ENCODE results near the gene CD44. TPM values are rescaled to one million over a fixed set of nuclear protein-coding genes. Genes with fewer than 3 reads are reported as not detected.

CD44 gene
- polyA plus RNA-seq, 2 of the 4 experiments (the other 2 are of a cell fraction) = 309 to 585 TPM

GRCh38 chr11:35146074-35146521 lies 7.1 kb downstream of the CD44 start:
- POLR2A ChIA-PET = no interaction called here
- H3K4me1 ChIP-seq = peaks cover 86% of the 10 kb centered on the region
- DNase-seq (ENCODE audit: low read depth in 1 of 2, low spot score in 1 of 2) = no peak
- WGBS (ENCODE audit: missing lambda C conversion rate) = 70% methylated on average over 7 of the region's 7 CpGs
- CTCF ChIA-PET = interaction anchor here (0.8 to 1.6 kb wide), 7 partner anchors 11 to 246 kb away, joined by 3 to 7 read pairs (median 3); no protein-coding TSS in a partner anchor
- no peak for FAIRE-seq
- no peak for ATAC-seq
- no peaks in the 10 kb centered on the region for H3K9me3 ChIP-seq
- TF ChIP-seq FOXS1 (CRISPR knock-in tag; IDR thresholded peaks at IDR 0.05) = no peak
- TF ChIP-seq EP300 (IDR thresholded peaks at IDR 0.05) = no peak
- no peak for TF ChIP-seq RCOR1 (IDR thresholded peaks at IDR 0.05; ENCODE audit: low read depth, low read length)
- no peak for TF ChIP-seq ZC3H11A (IDR thresholded peaks at IDR 0.05)
- no peak for TF ChIP-seq MAX (IDR thresholded peaks at IDR 0.05)
- no peak for TF ChIP-seq NR3C1 (IDR thresholded peaks at IDR 0.05)
- TF ChIP-seq ESRRA (IDR thresholded peaks at IDR 0.05; ENCODE audit: borderline replicate concordance, low read length) = no peak
- TF ChIP-seq JUNB (IDR thresholded peaks at IDR 0.05) = no peak
- no peak for TF ChIP-seq KDM1A (IDR thresholded peaks at IDR 0.05; ENCODE audit: low read depth)
- no peak for TF ChIP-seq SMC3 (IDR thresholded peaks at IDR 0.05)
- no peak for TF ChIP-seq ELK1 (IDR thresholded peaks at IDR 0.05; ENCODE audit: low read depth, low read length)
- TF ChIP-seq NFE2L2 (conservative IDR thresholded peaks at IDR 0.05; ENCODE audit: low read length) = no peak
- TF ChIP-seq PBX3 (IDR thresholded peaks at IDR 0.05) = no peak
- TF ChIP-seq POLR2A (IDR thresholded peaks at IDR 0.05; ENCODE audit: low read length) = no peak
- no peak for TF ChIP-seq HOXB5 (CRISPR knock-in tag; IDR thresholded peaks at IDR 0.05)
- TF ChIP-seq EHMT2 (IDR thresholded peaks at IDR 0.05; ENCODE audit: low read depth) = no peak
- TF ChIP-seq EHF (CRISPR knock-in tag; IDR thresholded peaks at IDR 0.05) = no peak
- no peak for TF ChIP-seq BHLHE40 (IDR thresholded peaks at IDR 0.05; ENCODE audit: low read depth, low read length)
- peak overlapping the region; percentile 98 for H3K4me2 ChIP-seq
- no peak overlapping the region for H3K4me3 ChIP-seq
- H3K27ac ChIP-seq = peak overlapping the region; percentile 77 to 85; a peak in 3 of 6 replicates

- Histone ChIP-seq H3K4me2 (peak overlapping the region; percentile 4; the same call in 1 of the 3 replicates), H3K4me3 (no peak overlapping the region), H3K27ac (peak overlapping the region in 1 of 2 experiments; percentile 85; a peak in 3 of 6 replicates), H3K9me3 (no peaks in the 10 kb centered on the region), H3K4me1 (peaks cover 86% of the 10 kb centered on the region)
- ATAC-seq (no peak), DNase-seq (ENCODE audit: low read depth in 1 of 2, low spot score in 1 of 2) (no peak), FAIRE-seq (no peak)
- ChIA-PET CTCF (interaction anchor here (0.9 to 1.6 kb wide), 4 partner anchors 11 to 246 kb away, joined by 3 to 7 read pairs (median 4); no protein-coding TSS in a partner anchor), POLR2A (no interaction called here)
- 89% methylated on average over 2 of the region's 2 CpGs for WGBS (ENCODE audit: missing lambda C conversion rate)
- TF ChIP-seq JUNB (IDR thresholded peaks at IDR 0.05) (no peak), FOXS1 (CRISPR knock-in tag; IDR thresholded peaks at IDR 0.05) (no peak), CBX2 (IDR thresholded peaks at IDR 0.05; ENCODE audit: borderline replicate concordance, low read depth) (no peak), SMC3 (IDR thresholded peaks at IDR 0.05) (no peak), HDAC2 (IDR thresholded peaks at IDR 0.05) (no peak), HOXB5 (CRISPR knock-in tag; IDR thresholded peaks at IDR 0.05) (no peak), SREBF2 (IDR thresholded peaks at IDR 0.05) (no peak), CEBPB (IDR thresholded peaks at IDR 0.05) (no peak), GATA3 (IDR thresholded peaks at IDR 0.05; ENCODE audit: borderline replicate concordance) (no peak)
Observed at GRCh38 chr11:35146711-35147110, 7.7 kb downstream of the CD44 start.

- Histone ChIP-seq H3K4me1 (peaks cover 86% of the 10 kb centered on the region), H3K4me3 (no peak overlapping the region), H3K4me2 (peak overlapping the region; percentile 4; the same call in 2 of the 3 replicates), H3K9me3 (no peaks in the 10 kb centered on the region), H3K27ac (peak overlapping the region in 1 of 2 experiments; percentile 85; a peak in 2 of 6 replicates)
- no peak for DNase-seq (ENCODE audit: low read depth in 1 of 2, low spot score in 1 of 2)
- ChIA-PET POLR2A (no interaction called here), CTCF (interaction anchor here (1.6 kb wide), 1 partner anchor 245 kb away, joined by 7 read pairs; no protein-coding TSS in a partner anchor)
- no peak for ATAC-seq
- 91% methylated on average over 1 of the region's 1 CpG for WGBS (ENCODE audit: missing lambda C conversion rate)
- no peak for FAIRE-seq
- TF ChIP-seq RARB (CRISPR knock-in tag; IDR thresholded peaks at IDR 0.05) = no peak
- TF ChIP-seq MAFK (IDR thresholded peaks at IDR 0.05; ENCODE audit: partially characterized antibody) = no peak
- TF ChIP-seq BHLHE40 (IDR thresholded peaks at IDR 0.05; ENCODE audit: low read depth, low read length) = no peak
- no peak for TF ChIP-seq JUNB (IDR thresholded peaks at IDR 0.05)
- TF ChIP-seq HEYL (CRISPR knock-in tag; IDR thresholded peaks at IDR 0.05) = no peak
- TF ChIP-seq GATA3 (IDR thresholded peaks at IDR 0.05; ENCODE audit: borderline replicate concordance) = no peak
- no peak for TF ChIP-seq MAX (IDR thresholded peaks at IDR 0.05)
- no peak for TF ChIP-seq RFX5 (IDR thresholded peaks at IDR 0.05)
- no peak for TF ChIP-seq NPAS2 (CRISPR knock-in tag; IDR thresholded peaks at IDR 0.05; ENCODE audit: borderline replicate concordance)
- TF ChIP-seq NFE2L2 (conservative IDR thresholded peaks at IDR 0.05; ENCODE audit: low read length) = no peak
- TF ChIP-seq ELK1 (IDR thresholded peaks at IDR 0.05; ENCODE audit: low read depth, low read length) = no peak
- no peak for TF ChIP-seq ZFP36 (IDR thresholded peaks at IDR 0.05; ENCODE audit: borderline replicate concordance, partially characterized antibody)
- no peak for TF ChIP-seq ZNF302 (CRISPR knock-in tag; IDR thresholded peaks at IDR 0.05)
- TF ChIP-seq CHD4 (IDR thresholded peaks at IDR 0.05; ENCODE audit: borderline replicate concordance) = no peak
- TF ChIP-seq HES2 (IDR thresholded peaks at IDR 0.05) = no peak
Observed at GRCh38 chr11:35147235-35147634, 8.3 kb downstream of the CD44 start.

Data from A549 (cell line).